SK-N-SH (cell line): ENCODE data around the gene ETV6. TPM values are rescaled to one million over a fixed set of nuclear protein-coding genes. Genes with fewer than 3 reads are reported as not detected.

Experiments used
- CTCF ChIA-PET: fragments of 300-600, 350-600 bp; formaldehyde crosslinking; extraction: SDS; loops from one replicate; lab custom pipeline; 2021; lab: Yijun Ruan, JAX
- POLR2A ChIA-PET: fragments of 350-600 bp; sonication (Branson Sonifier 250); formaldehyde crosslinking; extraction: SDS; loops from one replicate; lab custom pipeline; 2020; ENCODE audit warnings: antibody characterized with exemption, inconsistent platforms; lab: Yijun Ruan, JAX
- DNase-seq: peaks from one replicate; pipeline ENCODE4 v3.0.0; 2012
- H2AFZ ChIP-seq: fragments of 200-600 bp; sonication (generic); 2 replicates; pipeline ENCODE4 v1.8.1; 2016; ENCODE audit warnings: antibody characterized with exemption, mild to moderate bottlenecking, low read depth
- H3F3A ChIP-seq: fragments of 200-600 bp; sonication (generic); replicated peaks from 2 replicates; pipeline ENCODE3; 2016; ENCODE audit warnings: antibody characterized with exemption, mild to moderate bottlenecking; ENCODE audit not compliant: insufficient read depth
- H3K27ac ChIP-seq, 2 experiments: fragments of 200-500 bp in 1 of 2; fragments of 200-600 bp in 1 of 2; sonication (Bioruptor generic) in 1 of 2; sonication (generic), shearing (Covaris generic) in 1 of 2; 2 replicates each; pipeline versions ENCODE4 v1.5.1 to v1.6.1; 2014 to 2016; ENCODE audit warnings: low read depth in 2 of 2, inconsistent platforms in 1 of 2, low read length in 1 of 2, mild to moderate bottlenecking in 1 of 2, mixed read lengths in 1 of 2
- H3K27me3 ChIP-seq: fragments of 200-600 bp; sonication (generic), shearing (Covaris generic); 2 replicates; pipeline ENCODE4 v1.6.1; 2016; ENCODE audit warnings: mixed run types; ENCODE audit not compliant: insufficient read depth
- H3K36me3 ChIP-seq, 2 experiments: fragments of 200-500 bp in 1 of 2; fragments of 200-600 bp in 1 of 2; sonication (Bioruptor generic) in 1 of 2; sonication (generic) in 1 of 2; replicated peaks in 1 of 2; 2 replicates each; pipeline versions ENCODE3 to v1.5.1; 2014 to 2016; ENCODE audit warnings: low read length in 1 of 2, mild to moderate bottlenecking in 1 of 2; ENCODE audit not compliant: insufficient read depth in 2 of 2, control insufficient read depth in 1 of 2
- H3K4me1 ChIP-seq, 2 experiments: fragments of 200-500 bp in 1 of 2; fragments of 200-600 bp in 1 of 2; sonication (Bioruptor generic) in 1 of 2; sonication (generic), shearing (Covaris generic) in 1 of 2; 2 replicates each; pipeline versions ENCODE4 v1.5.1 to v1.6.1; 2014 to 2016; ENCODE audit warnings: low read depth in 1 of 2, low read length in 1 of 2, mixed run types in 1 of 2; ENCODE audit not compliant: insufficient read depth in 2 of 2, control insufficient read depth in 1 of 2
- H3K4me2 ChIP-seq: fragments of 200-600 bp; sonication (generic), shearing (Covaris generic); 2 replicates; pipeline ENCODE4 v1.6.1; 2017; ENCODE audit warnings: mixed run types
- H3K4me3 ChIP-seq, 2 experiments: fragments of 200-500 bp in 1 of 2; fragments of 200-600 bp in 1 of 2; sonication (Bioruptor generic) in 1 of 2; sonication (generic), shearing (Covaris generic) in 1 of 2; 2 replicates each; pipeline versions ENCODE4 v1.5.1 to v1.8.1; 2014 to 2016; ENCODE audit warnings: low read depth in 2 of 2, inconsistent platforms in 1 of 2, low read length in 1 of 2, mild to moderate bottlenecking in 1 of 2, mixed read lengths in 1 of 2, moderate library complexity in 1 of 2
- H3K79me2 ChIP-seq: fragments of 200-600 bp; sonication (generic); 2 replicates; pipeline ENCODE4 v1.8.1; 2017; ENCODE audit warnings: mild to moderate bottlenecking; ENCODE audit not compliant: insufficient read depth
- H3K9ac ChIP-seq: fragments of 200-600 bp; sonication (generic); 2 replicates; pipeline ENCODE4 v1.6.1; 2017; ENCODE audit warnings: mixed run types
- H3K9me2 ChIP-seq: fragments of 200-600 bp; sonication (generic); 2 replicates; pipeline ENCODE4 v1.6.1; 2017; ENCODE audit warnings: mixed run types
- H3K9me3 ChIP-seq: fragments of 200-600 bp; sonication (generic); 2 replicates; pipeline ENCODE4 v1.6.1; 2017; ENCODE audit warnings: mixed run types, mild to moderate bottlenecking, moderate library complexity
- H4K20me1 ChIP-seq: fragments of 200-600 bp; sonication (generic); 2 replicates; pipeline ENCODE4 v1.6.1; 2017; ENCODE audit warnings: mild to moderate bottlenecking, mixed run types; ENCODE audit not compliant: insufficient read depth
- EP300 ChIP-seq, 2 experiments: IDR thresholded peaks; 2 replicates each; pipeline versions ENCODE4 v1.4.0 to v1.6.1; 2012; ENCODE audit warnings: borderline replicate concordance in 1 of 2, low read depth in 1 of 2, low read length in 1 of 2
- FOSL2 ChIP-seq: IDR thresholded peaks from 2 replicates; pipeline ENCODE4 v1.4.0; 2012; ENCODE audit warnings: low read depth, mild to moderate bottlenecking, moderate library complexity, borderline replicate concordance
- GABPA ChIP-seq: IDR thresholded peaks from 2 replicates; pipeline ENCODE4 v1.4.0; 2012; ENCODE audit warnings: low read depth, mild to moderate bottlenecking
- MEF2A ChIP-seq: IDR thresholded peaks from 2 replicates; pipeline ENCODE4 v1.4.0; 2012; ENCODE audit warnings: low read depth, borderline replicate concordance
- MXI1 ChIP-seq: IDR thresholded peaks from 2 replicates; pipeline ENCODE4 v1.6.1; 2012; ENCODE audit warnings: mild to moderate bottlenecking, low read depth, low read length, improper control_type of control experiment
- NFIC ChIP-seq: IDR thresholded peaks from 2 replicates; pipeline ENCODE4 v1.4.0; 2012; ENCODE audit warnings: borderline replicate concordance
- SMC3 ChIP-seq: IDR thresholded peaks from 2 replicates; pipeline ENCODE4 v1.6.1; 2012; ENCODE audit warnings: low read depth, low read length, improper control_type of control experiment
- TAF1 ChIP-seq: IDR thresholded peaks from 2 replicates; pipeline ENCODE4 v1.6.1; 2012; ENCODE audit warnings: low read depth, mild to moderate bottlenecking, low read length, moderate library complexity, borderline replicate concordance
- TCF12 ChIP-seq: IDR thresholded peaks from 2 replicates; pipeline ENCODE4 v1.4.0; 2012
- TEAD4 ChIP-seq: IDR thresholded peaks from 2 replicates; pipeline ENCODE4 v1.4.0; 2012; ENCODE audit warnings: mild to moderate bottlenecking, borderline replicate concordance; ENCODE audit not compliant: insufficient read depth
- YY1 ChIP-seq: IDR thresholded peaks from 2 replicates; pipeline ENCODE4 v1.4.0; 2012; ENCODE audit warnings: low read depth, mild to moderate bottlenecking
- WGBS: methylation state at CpG from one replicate; pipeline ENCODE4 v1.1.6; 2017; ENCODE audit warnings: low lambda C conversion rate; 5-methylcytosine and 5-hydroxymethylcytosine counted together
- polyA plus RNA-seq, 3 experiments: library from polyadenylated mRNA; depleted of rRNA; stranded (reverse); fragments of >200 nt; gene quantifications; 2 replicates each; pipeline ENCODE4 v1.2.3, GENCODE V29; 2012
- TF ChIP-seq, protein P1 (sequence below): IDR thresholded peaks from 2 replicates; pipeline ENCODE4 v1.6.1; 2012; ENCODE audit warnings: mild to moderate bottlenecking, low read depth, low read length, moderate library complexity
- TF ChIP-seq, protein P2 (sequence below): IDR thresholded peaks from 2 replicates; pipeline ENCODE4 v1.4.0; 2012; ENCODE audit warnings: low read depth

The ETV6 gene
- polyA plus RNA-seq, 1 of the 3 experiments (the other 2 are of a cell fraction) = 4.0 TPM

DNA sequence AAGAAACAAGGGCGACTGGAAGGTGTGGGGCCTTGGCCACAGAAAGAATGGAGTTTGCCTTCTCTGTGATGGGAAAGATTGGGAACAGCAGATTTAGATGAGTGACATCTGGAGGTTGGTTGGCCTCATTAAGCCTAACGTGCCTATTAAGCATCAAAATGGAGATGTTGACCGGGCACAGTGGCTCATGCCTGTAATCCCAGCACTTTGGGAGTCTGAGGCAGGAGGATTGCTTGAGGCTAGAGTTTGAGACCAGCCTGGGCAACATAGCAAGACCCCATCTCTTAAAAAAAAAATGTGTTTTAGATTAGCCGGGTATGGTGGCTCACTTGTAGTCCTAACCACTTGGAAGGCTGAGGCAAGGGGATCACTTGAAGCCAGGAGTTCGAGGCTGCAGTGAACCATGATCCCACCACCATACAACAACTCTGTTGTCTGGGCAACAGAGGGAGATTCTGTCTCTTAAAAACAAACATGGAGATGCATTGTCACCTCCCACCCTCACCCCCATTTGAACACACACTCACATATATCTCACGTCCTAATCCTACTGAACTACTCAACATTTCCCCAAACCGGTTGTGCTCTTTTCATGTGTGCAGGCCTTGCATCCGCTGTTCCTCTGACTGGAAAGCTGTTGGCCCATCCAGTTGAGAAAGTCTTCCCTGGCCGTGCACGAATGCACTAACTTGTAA, 172.1 kb downstream of the ETV6 start (continued):
- TF ChIP-seq, protein P1, sequence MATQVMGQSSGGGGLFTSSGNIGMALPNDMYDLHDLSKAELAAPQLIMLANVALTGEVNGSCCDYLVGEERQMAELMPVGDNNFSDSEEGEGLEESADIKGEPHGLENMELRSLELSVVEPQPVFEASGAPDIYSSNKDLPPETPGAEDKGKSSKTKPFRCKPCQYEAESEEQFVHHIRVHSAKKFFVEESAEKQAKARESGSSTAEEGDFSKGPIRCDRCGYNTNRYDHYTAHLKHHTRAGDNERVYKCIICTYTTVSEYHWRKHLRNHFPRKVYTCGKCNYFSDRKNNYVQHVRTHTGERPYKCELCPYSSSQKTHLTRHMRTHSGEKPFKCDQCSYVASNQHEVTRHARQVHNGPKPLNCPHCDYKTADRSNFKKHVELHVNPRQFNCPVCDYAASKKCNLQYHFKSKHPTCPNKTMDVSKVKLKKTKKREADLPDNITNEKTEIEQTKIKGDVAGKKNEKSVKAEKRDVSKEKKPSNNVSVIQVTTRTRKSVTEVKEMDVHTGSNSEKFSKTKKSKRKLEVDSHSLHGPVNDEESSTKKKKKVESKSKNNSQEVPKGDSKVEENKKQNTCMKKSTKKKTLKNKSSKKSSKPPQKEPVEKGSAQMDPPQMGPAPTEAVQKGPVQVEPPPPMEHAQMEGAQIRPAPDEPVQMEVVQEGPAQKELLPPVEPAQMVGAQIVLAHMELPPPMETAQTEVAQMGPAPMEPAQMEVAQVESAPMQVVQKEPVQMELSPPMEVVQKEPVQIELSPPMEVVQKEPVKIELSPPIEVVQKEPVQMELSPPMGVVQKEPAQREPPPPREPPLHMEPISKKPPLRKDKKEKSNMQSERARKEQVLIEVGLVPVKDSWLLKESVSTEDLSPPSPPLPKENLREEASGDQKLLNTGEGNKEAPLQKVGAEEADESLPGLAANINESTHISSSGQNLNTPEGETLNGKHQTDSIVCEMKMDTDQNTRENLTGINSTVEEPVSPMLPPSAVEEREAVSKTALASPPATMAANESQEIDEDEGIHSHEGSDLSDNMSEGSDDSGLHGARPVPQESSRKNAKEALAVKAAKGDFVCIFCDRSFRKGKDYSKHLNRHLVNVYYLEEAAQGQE = no peak
- TF ChIP-seq EP300 (IDR thresholded peaks at IDR 0.05; ENCODE audit: borderline replicate concordance in 1 of 2, low read depth in 1 of 2, low read length in 1 of 2) = no peak
- no peak for TF ChIP-seq GABPA
- TF ChIP-seq, protein P2, sequence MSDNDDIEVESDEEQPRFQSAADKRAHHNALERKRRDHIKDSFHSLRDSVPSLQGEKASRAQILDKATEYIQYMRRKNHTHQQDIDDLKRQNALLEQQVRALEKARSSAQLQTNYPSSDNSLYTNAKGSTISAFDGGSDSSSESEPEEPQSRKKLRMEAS = no peak
- no peak for TF ChIP-seq FOSL2
- no peak for TF ChIP-seq MXI1
- TF ChIP-seq SMC3 = no peak

GRCh38 chr12:11822081-11822834, 172.8 kb downstream of the ETV6 start:
- ChIA-PET CTCF (interaction anchor here (1.0 kb wide), 1 partner anchor 21 kb away, joined by 4 read pairs; no protein-coding TSS in a partner anchor), POLR2A (interaction anchor here (1.1 kb wide), 1 partner anchor 192 kb away, joined by 3 read pairs; no protein-coding TSS in a partner anchor)
- Histone ChIP-seq H3K4me2 (peak overlapping the region; percentile 70), H4K20me1 (no peaks in the 10 kb centered on the region), H3K79me2 (peaks cover 25% of the 10 kb centered on the region; the same call in 1 of the 2 replicates), H3F3A (peaks cover 25% of the 10 kb centered on the region), H3K9me2 (no peaks in the 10 kb centered on the region), H3K9ac (peak overlapping the region; percentile 49; the same call in 1 of the 2 replicates), H3K4me1 (peaks cover 6 to 33% of the 10 kb centered on the region in 2 experiments; a peak in 3 of 4 replicates), H3K36me3 (peaks cover 0 to 4% of the 10 kb centered on the region in 2 experiments), H3K27me3 (no peaks in the 10 kb centered on the region)
- 67% methylated on average over 15 of the region's 15 CpGs for WGBS
- TF ChIP-seq TAF1 (no peak), TCF12 (0 out of 2 replicates have a peak, but pooled peaks have one; percentile 12), TEAD4 (no peak), NFIC (peak; percentile 68), YY1 (0 out of 2 replicates have a peak, but pooled peaks have one; percentile 6), MEF2A (no peak)
- TF ChIP-seq, all 33 proteins: peak for 3
- H3K4me3 ChIP-seq = 0 out of 4 replicates have a peak overlapping the region, but pooled peaks of 1 of the 2 experiments have one; percentile 19
- H3K27ac ChIP-seq = peak overlapping the region in 1 of 2 experiments; percentile 90; a peak in 2 of 4 replicates
- H3K9me3 ChIP-seq = no peaks in the 10 kb centered on the region
- H2AFZ ChIP-seq = no peak overlapping the region
- DNase-seq = no peak
